Upper lobe of left lung (tissue), 4 donors: ENCODE measurements around the gene ZBTB16.

Experiments
- POLR2A ChIP-seq, 4 donors: fragments of 450-650 bp; IDR thresholded peaks; one replicate each; pipeline ENCODE4 v1.5.1; 2016 to 2017; ENCODE audit warnings: antibody characterized with exemption in 4 of 4, mild to moderate bottlenecking in 2 of 4
- POLR2AphosphoS5 ChIP-seq, 2 donors: sonication (generic); formaldehyde crosslinking; IDR thresholded peaks; one replicate each; pipeline ENCODE4 v1.5.1; 2017; ENCODE audit warnings: antibody characterized with exemption in 2 of 2
- TF ChIP-seq, protein P1 (sequence below), 6 experiments: fragments of 450-650 bp in 4 of 6; fragments of 200-600 bp in 2 of 6; sonication (generic) in 2 of 6; IDR thresholded peaks; one replicate each; pipeline ENCODE4 v1.5.1; 2016 to 2019; ENCODE audit warnings: antibody characterized with exemption in 6 of 6

GRCh38 chr11:114258696-114259095 lies 199.2 kb downstream of the ZBTB16 start:
- TF ChIP-seq, protein P1, sequence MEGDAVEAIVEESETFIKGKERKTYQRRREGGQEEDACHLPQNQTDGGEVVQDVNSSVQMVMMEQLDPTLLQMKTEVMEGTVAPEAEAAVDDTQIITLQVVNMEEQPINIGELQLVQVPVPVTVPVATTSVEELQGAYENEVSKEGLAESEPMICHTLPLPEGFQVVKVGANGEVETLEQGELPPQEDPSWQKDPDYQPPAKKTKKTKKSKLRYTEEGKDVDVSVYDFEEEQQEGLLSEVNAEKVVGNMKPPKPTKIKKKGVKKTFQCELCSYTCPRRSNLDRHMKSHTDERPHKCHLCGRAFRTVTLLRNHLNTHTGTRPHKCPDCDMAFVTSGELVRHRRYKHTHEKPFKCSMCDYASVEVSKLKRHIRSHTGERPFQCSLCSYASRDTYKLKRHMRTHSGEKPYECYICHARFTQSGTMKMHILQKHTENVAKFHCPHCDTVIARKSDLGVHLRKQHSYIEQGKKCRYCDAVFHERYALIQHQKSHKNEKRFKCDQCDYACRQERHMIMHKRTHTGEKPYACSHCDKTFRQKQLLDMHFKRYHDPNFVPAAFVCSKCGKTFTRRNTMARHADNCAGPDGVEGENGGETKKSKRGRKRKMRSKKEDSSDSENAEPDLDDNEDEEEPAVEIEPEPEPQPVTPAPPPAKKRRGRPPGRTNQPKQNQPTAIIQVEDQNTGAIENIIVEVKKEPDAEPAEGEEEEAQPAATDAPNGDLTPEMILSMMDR (IDR thresholded peaks at IDR 0.05), result no peak
- TF ChIP-seq POLR2A (IDR thresholded peaks at IDR 0.05) (no peak), POLR2AphosphoS5 (IDR thresholded peaks at IDR 0.05) (no peak)
